OCI-LY7 (cell line): ENCODE measurements around the gene GATB.

Source experiments
- CTCF ChIP-seq: fragments of 200-600 bp; sonication (generic); conservative IDR thresholded peaks from 2 replicates; pipeline ENCODE4 v1.5.1; 2014; ENCODE audit warnings: mild to moderate bottlenecking, antibody characterized with exemption, low read length, moderate library complexity, mixed read lengths
- EZH2phosphoT487 ChIP-seq: fragments of 200-600 bp; sonication (generic); IDR thresholded peaks from 2 replicates; pipeline ENCODE4 v1.6.1; 2018; ENCODE audit warnings: low read depth, borderline replicate concordance, mild to moderate bottlenecking, mixed run types, antibody characterized with exemption, low read length, moderate library complexity, mixed read lengths

GRCh38 chr4:151771664-151772063 lies 10.9 kb upstream of the GATB start:
- TF ChIP-seq CTCF (no peak), EZH2phosphoT487 (no peak)
